ENCODE measurements around the gene TNIK. TPM values are rescaled to one million over a fixed set of nuclear protein-coding genes. Genes with fewer than 3 reads are reported as not detected.

TNIK gene
- total RNA-seq, 1 donor from 2014 or later: 75.4 TPM

- no peak for FAIRE-seq
- DNase-seq (ENCODE audit: low spot score in 2 of 2): no peak
These were observed 190.7 kb downstream of the TNIK start for GRCh38 chr3:171269542-171269941.

DNA sequence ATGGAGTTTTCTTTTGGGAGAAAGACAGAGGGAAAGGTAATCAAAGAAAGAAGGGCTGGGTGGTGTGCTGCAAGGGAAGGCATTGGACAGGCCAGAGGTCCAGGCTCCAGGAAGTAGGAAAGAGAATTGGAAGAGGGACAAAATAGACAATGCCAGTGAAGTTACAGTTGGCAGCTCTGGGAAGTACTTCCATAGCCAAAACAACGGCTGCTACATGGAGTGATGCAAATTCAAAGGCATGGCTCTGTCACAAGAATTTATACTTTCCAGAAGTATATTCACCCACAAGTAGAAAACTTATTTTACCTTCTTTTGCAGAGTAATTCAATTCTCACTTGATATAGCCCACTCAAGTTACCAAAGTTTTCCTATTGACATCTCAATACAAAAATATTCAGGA is 191.5 kb downstream of the TNIK start:
- DNase-seq (ENCODE audit: low spot score in 2 of 2) (no peak), FAIRE-seq (no peak)

DNA sequence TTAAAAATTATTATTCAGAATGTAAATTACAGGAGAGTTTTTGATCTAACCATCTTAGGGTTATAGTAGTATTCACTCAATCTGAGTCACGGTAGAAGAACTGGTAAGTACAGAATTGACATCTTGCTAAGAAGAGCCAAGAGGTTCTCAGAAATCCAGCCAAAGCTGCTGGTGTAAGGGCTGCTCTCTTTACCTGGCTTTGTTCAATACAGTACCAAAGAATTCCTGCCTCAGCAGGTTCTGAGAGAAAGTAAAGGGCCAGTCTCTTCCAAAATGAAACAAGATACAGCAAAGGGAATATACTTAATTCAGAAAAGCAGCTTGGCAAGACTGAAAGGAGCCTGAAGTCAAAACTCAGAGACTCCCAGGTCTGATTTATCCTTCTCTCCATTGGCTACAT is 193.1 kb downstream of the TNIK start:
- no peak for FAIRE-seq
- no peak for DNase-seq (ENCODE audit: low spot score in 2 of 2)

DNA sequence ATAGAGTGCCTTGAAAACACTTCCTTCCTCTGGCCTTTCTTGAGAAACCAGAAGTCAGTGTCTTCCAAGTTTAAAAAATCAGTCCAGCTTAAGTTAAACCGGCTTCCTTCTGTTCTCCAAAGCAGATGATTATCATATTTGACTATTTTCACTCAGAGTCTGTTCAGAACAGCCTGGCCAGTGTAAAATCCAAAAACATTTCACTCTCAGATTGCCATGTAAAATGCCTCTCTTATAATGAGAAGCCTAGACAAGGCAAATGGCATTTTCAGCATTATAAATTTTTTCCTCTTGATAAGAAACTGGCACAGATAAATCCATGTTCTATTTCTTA is 193.5 kb downstream of the TNIK start:
- DNase-seq (ENCODE audit: low spot score in 2 of 2): no peak
- FAIRE-seq: no peak

DNA sequence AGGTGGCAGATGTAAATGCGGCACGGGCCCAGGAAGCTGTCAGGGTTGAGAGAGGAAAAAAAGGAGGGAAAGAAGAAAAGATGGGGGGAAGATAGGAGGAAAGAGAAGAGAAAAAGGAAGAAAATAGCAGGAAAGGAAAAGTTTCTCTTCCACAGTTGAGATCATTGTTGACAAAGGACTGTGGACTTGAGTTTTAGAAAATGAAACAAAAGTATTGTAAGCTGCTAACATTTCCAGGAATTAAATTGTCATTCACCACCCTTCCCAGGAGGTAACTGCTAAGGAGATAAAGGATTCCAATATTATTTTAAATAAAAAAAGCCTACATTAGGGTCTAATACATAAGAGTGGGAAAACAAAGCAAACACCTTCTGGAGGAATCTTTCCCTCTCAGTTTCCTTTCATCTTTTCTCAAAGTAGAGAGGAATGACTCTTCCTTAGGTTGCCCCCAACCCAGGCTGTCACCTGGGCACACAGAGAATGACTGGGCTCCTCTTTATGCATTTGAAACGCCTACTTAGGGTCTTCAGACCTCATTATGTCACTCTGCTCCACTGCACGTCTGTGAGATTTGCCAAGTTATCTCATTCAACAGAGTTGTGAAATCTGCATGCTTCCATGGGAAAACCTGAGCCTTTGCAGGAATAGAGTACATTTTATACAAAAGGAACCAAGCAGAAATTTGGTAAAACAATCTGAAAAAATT is 194.0 kb downstream of the TNIK start:
- DNase-seq (ENCODE audit: low spot score in 2 of 2): no peak
- FAIRE-seq: no peak

DNA sequence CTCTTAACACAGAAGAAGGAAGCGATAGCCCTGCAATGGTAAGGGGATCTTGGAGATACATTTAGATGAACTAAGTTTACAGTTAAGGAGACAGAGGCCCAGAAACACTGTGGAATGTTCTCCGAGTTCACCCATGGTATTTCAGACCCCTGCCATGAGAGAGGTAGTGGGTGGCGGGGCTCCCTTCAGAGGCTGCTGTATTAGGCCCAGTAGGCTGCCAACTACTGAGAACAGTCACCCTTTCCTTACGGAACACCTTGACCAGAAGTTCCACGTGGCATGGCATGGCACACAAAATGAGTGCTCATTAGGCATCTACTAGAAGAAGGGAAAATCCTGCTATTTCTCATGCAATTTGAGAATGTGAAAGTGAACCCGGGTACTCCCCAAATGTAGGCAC is 195.4 kb downstream of the TNIK start:
- FAIRE-seq (no peak), DNase-seq (ENCODE audit: low spot score in 2 of 2) (no peak)

GRCh38 chr3:171262431-171262830 is 197.8 kb downstream of the TNIK start:
- FAIRE-seq: no peak
- no peak for DNase-seq (ENCODE audit: low spot score in 2 of 2)

GRCh38 chr3:171261487-171261886 is 198.7 kb downstream of the TNIK start:
- FAIRE-seq (no peak), DNase-seq (ENCODE audit: low spot score in 2 of 2) (no peak)

- no peak for DNase-seq (ENCODE audit: low spot score in 2 of 2)
- no peak for FAIRE-seq
These were observed 199.3 kb downstream of the TNIK start for GRCh38 chr3:171260899-171261298.

DNA sequence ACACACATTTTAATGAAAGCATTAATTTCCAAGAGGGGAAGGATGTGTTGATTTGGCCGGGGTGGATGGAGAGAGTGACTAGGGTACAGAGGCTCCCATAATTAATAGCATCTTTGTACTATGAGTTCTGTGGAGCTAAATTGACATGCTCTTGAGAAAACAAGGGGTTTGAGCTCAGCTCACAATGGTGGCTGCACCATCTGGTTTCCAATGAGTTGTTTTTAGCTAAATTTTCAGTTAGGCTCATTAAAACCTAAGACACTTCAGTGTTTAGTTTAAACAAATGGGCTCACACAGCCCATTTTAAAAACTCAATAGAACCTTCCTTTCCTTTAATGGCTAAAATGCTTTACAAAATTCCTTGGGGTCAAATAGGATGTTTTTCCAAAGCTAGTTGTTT is 199.7 kb downstream of the TNIK start:
- DNase-seq (ENCODE audit: low spot score in 2 of 2): no peak
- FAIRE-seq: no peak

GRCh38 chr3:171258316-171258715 is 201.9 kb downstream of the TNIK start:
- FAIRE-seq: no peak

DNA sequence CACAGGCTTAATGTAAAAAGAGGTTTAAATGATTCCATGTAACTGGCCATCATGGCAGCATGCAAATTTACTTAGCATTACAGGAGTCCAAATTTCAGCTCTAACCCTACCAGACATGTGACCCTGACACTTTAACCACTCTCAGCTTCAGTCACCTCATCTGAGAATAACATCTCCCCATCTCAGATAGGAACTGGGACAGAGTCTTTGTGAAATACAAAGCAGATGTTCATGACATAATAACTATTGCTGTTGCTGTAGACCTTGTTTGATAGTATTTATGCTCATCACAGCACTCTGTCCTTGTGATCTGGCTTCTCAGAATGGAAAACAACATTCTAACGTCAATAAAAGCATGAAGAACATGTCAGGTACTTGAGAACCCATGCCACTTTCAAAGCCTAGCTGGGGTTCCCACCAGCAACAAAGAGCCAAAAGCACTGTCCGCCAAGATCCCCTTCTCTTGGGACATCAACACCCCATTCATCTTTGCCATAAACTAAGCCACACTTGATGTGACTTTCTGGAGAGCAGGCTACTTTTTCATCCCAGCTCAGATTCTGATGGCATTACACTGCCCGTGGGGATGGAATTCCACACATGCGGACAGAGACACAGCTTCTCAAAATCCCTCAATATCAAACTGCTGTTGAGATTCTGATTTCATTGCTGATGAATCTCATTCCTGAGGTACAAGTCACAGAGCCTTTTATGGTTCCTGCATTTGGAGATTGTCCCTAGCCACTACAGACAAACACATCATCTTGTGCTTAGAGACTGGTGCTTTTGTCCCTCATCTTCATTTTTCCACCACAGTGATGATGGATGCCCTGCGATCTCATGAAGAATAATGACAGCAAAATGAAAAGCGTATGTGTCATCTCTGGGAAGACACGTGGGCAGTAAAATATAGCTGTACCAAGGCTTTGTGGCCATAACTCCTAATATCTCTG is 202.7 kb downstream of the TNIK start:
- no peak for FAIRE-seq
- no peak for DNase-seq (ENCODE audit: low spot score in 2 of 2)

More at GRCh38 chr3:171258316-171258715, 201.9 kb downstream of the TNIK start:
- no peak for DNase-seq (ENCODE audit: low spot score in 2 of 2)

DNA sequence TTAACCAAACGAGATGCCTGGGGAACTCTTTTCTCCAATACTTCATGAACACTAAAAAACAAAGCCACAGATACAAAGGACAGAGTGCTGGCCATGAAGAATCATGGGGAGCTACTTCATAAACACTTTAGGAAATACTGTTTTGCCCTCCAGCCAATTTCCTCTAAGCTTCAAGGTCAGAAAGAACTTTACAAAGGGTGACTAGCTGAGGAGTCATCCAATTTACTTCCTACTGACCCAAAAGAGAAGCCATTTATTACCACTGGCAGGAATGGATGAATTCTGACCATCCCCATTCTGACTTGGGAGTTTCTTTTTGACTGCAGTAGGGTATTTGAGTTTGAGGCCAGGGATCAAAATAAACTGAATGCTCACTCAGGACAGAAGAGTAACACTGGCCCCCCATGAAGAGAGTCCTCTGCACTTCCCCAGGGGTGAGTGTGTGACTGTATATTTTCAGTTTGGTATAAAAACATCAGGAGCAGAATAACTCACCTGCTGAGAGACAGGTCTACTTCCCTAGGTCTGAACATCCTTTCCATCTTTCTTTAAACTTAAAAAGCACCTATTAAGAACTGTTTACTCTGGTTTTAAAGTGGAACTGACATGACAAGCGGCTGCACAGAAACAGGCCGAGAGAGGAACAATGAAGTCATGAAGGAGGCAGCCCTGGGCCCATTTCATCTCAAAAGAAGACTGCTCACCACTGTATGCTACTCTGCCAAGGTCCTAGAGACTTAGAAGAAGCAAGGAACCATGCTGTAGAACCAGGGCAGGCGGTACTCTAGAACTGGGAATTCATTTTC is 203.6 kb downstream of the TNIK start:
- FAIRE-seq (no peak), DNase-seq (ENCODE audit: low spot score in 2 of 2) (no peak)

DNA sequence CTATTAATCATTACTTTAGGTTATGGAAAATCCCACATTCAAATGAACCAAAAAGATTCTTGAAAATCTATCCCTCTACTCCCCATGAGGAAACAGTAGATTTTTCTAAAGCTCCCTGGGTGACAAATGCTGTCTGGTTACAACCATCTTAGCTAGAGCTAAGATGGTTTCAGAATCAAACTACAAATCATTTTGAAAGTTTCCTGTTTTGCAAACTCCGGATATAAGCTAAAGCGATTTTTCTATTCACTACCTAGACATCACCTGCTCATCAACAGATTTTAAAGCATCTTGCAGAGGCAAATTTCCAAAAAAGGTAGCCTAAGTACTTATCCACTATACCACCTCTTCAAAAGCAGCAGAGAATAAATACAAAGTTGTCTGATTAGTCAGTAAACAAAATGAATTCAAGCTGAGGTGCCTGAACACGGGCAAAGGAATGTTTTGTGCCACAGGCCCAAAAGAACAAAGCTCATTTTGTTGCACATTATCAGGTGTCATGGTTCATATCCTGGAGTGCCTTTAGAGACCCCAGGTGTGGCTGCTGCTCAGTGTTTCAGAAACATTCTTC is 204.9 kb downstream of the TNIK start:
- DNase-seq (ENCODE audit: low spot score in 2 of 2) (no peak), FAIRE-seq (no peak)

- FAIRE-seq (no peak), DNase-seq (ENCODE audit: low spot score in 2 of 2) (no peak)
These were observed 205.9 kb downstream of the TNIK start for GRCh38 chr3:171254315-171254714.

GRCh38 chr3:171251835-171252234 is 208.4 kb downstream of the TNIK start:
- no peak for DNase-seq (ENCODE audit: low spot score in 2 of 2)
- FAIRE-seq: no peak

- FAIRE-seq (no peak), DNase-seq (ENCODE audit: low spot score in 2 of 2) (no peak)
These were observed 209.8 kb downstream of the TNIK start for GRCh38 chr3:171250444-171250843.

DNA sequence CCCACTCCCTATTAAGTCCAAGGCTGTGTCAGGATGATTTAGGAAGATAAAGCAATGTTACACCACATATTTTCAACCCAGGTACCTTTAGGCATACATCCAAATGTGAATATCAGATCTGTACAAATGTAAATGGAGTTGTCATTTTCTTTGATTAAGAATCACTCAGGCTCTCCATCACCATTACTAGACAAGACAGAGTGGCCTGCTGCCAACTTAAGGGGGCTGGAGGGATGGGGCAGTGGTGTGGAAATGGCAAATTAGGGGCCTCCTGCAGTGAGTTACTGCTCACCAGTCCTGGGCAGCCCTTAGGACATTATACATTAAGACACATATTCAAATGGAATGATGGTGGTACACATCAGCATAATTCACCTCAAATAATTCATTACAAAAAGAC is 211.0 kb downstream of the TNIK start:
- DNase-seq (ENCODE audit: low spot score in 2 of 2): no peak

DNA sequence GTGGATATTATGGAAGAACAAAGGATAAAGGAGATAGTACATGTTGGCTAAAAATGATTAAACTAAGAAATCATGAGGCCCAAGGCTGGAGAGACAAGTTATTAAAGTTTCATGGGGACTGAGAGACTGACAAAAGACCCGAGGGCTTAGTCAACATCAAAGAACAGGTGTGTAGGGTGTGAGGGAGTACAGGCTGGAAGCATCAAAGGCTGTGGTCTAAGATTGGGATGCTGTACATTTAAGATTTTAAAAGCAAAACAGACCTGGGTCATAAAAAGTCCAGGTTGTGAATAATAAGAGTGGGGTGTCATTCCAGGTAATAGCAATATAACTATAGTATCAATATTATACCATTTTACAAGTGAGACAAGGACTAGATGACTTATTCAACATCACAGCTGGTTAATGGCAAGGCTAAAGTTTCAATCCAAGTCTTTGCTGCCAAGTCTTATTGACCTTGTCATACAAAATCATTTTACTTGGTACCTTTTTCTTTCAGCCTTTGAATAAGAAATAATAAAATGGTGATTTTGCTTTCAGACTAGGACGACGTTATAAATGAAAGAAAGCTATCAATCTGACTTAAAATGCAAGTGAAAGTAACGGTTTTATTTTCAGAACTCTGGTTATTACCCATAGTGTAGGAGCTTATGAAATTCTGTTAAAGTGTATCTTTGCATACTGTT is 211.6 kb downstream of the TNIK start:
- FAIRE-seq (no peak), DNase-seq (ENCODE audit: low spot score in 2 of 2) (no peak)

More for the DNA sequence above, 211.0 kb downstream of the TNIK start:
- FAIRE-seq: no peak

Measured in frontal cortex (tissue), 4 donors.